Endothelial cell (in vitro differentiated cells): Measurements from ENCODE around the gene RANBP10. TPM values are rescaled to one million over a fixed set of nuclear protein-coding genes. Genes with fewer than 3 reads are reported as not detected.

Experiments
- DNase-seq: peaks from one replicate; pipeline ENCODE4 v3.0.0; 2021; ENCODE audit warnings: low spot score
- H3K27ac Mint-ChIP-seq: one replicate; pipeline ENCODE4 v1.8.0; 2021; ENCODE audit warnings: mixed read lengths, inconsistent platforms; ENCODE audit not compliant: unreplicated experiment
- H3K27me3 Mint-ChIP-seq: one replicate; pipeline ENCODE4 v1.8.0; 2021; ENCODE audit warnings: mild to moderate bottlenecking, moderate library complexity, mixed read lengths, inconsistent platforms; ENCODE audit not compliant: unreplicated experiment
- H3K36me3 Mint-ChIP-seq: one replicate; pipeline ENCODE4 v1.8.0; 2021; ENCODE audit warnings: mild to moderate bottlenecking, low read depth, mixed read lengths, inconsistent platforms; ENCODE audit not compliant: unreplicated experiment
- H3K4me1 Mint-ChIP-seq: one replicate; pipeline ENCODE4 v1.8.0; 2021; ENCODE audit warnings: mild to moderate bottlenecking, mixed read lengths, inconsistent platforms; ENCODE audit not compliant: unreplicated experiment
- H3K4me3 Mint-ChIP-seq: one replicate; pipeline ENCODE4 v1.8.0; 2021; ENCODE audit warnings: mild to moderate bottlenecking, mixed read lengths, inconsistent platforms; ENCODE audit not compliant: unreplicated experiment
- H3K9me3 Mint-ChIP-seq: one replicate; pipeline ENCODE4 v1.8.0; 2021; ENCODE audit warnings: mixed read lengths, inconsistent platforms; ENCODE audit not compliant: unreplicated experiment
- total RNA-seq: library from RNA; stranded (reverse); fragmentation: NEBNext Ultra II Directional; extraction: Animal tissue kit (Norgen Biotek cat#: 25700); gene quantifications from one replicate; pipeline ENCODE4 v1.2.1, GENCODE V29; 2021; ENCODE audit not compliant: unreplicated experiment
- TF ChIP-seq, protein P1 (sequence below): fragments of 200-600 bp; sonication (generic); IDR thresholded peaks from one replicate; pipeline ENCODE4 v1.5.0; 2021; ENCODE audit warnings: antibody characterized with exemption; ENCODE audit not compliant: unreplicated experiment

RANBP10 gene
- total RNA-seq, 1 donor from 2014 or later = 19.5 TPM

DNA sequence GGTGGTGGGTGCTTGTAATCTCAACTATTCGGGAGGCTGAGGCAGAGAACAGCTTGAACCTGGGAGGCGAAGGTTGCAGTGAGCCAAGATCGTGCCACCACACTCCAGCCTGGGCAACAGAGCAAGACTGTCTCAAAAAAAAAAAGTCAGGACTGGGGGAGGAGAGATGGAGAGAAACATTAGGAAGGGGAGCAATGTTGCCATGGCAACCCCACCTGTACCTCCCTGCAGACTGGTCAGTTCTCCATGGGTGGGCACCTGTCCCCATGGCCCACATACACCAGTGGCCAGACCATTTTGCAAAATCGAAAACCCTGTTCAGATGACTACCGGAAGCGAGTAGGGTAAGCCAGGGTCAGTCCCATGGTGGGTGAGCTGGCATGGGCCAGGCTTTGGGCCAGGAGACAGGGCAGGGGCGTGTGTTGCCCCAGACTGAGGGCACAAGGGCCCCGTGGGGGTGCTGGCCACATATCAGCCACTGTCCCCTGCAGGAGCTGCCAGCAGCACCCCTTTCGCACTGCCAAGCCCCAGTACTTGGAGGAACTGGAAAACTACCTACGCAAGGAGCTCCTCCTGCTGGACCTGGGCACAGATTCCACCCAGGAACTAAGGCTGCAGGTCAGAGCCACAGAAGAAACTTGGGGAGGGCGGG lies 14.4 kb upstream of the RANBP10 start:
- H3K4me3 Mint-ChIP-seq = no peak overlapping the region
- TF ChIP-seq, protein P1, sequence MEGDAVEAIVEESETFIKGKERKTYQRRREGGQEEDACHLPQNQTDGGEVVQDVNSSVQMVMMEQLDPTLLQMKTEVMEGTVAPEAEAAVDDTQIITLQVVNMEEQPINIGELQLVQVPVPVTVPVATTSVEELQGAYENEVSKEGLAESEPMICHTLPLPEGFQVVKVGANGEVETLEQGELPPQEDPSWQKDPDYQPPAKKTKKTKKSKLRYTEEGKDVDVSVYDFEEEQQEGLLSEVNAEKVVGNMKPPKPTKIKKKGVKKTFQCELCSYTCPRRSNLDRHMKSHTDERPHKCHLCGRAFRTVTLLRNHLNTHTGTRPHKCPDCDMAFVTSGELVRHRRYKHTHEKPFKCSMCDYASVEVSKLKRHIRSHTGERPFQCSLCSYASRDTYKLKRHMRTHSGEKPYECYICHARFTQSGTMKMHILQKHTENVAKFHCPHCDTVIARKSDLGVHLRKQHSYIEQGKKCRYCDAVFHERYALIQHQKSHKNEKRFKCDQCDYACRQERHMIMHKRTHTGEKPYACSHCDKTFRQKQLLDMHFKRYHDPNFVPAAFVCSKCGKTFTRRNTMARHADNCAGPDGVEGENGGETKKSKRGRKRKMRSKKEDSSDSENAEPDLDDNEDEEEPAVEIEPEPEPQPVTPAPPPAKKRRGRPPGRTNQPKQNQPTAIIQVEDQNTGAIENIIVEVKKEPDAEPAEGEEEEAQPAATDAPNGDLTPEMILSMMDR = no peak
- peaks cover 4% of the 10 kb centered on the region for H3K36me3 Mint-ChIP-seq
- no peak overlapping the region for H3K27ac Mint-ChIP-seq
- H3K4me1 Mint-ChIP-seq = no peaks in the 10 kb centered on the region
- no peaks in the 10 kb centered on the region for H3K9me3 Mint-ChIP-seq
- no peak for DNase-seq
- peaks cover 10% of the 10 kb centered on the region for H3K27me3 Mint-ChIP-seq

DNA sequence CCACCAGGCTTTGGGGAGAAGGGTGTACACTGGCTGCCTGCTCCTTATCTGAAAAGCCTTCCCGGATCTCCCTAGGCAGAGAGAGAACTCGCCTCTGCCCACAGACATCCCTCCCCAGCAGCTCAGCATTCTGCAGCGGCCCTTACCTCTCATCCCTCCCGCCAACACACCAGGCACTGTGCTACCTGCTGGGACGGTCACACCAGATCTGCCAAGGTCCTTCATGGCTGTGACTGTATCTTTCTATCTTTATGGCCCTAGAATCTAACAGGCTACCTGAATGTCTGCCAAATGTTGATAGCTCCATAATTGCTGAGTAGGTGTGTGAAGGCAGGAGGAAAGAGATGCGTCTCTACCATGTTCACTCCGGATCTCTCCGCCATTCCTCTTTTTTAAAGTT lies 8.2 kb upstream of the RANBP10 start:
- no peak overlapping the region for H3K27ac Mint-ChIP-seq
- H3K36me3 Mint-ChIP-seq = no peaks in the 10 kb centered on the region
- no peak for DNase-seq
- no peaks in the 10 kb centered on the region for H3K9me3 Mint-ChIP-seq
- H3K27me3 Mint-ChIP-seq = no peaks in the 10 kb centered on the region
- H3K4me3 Mint-ChIP-seq = no peak overlapping the region
- peaks cover 4% of the 10 kb centered on the region for H3K4me1 Mint-ChIP-seq
- TF ChIP-seq, protein P1 = no peak

DNA sequence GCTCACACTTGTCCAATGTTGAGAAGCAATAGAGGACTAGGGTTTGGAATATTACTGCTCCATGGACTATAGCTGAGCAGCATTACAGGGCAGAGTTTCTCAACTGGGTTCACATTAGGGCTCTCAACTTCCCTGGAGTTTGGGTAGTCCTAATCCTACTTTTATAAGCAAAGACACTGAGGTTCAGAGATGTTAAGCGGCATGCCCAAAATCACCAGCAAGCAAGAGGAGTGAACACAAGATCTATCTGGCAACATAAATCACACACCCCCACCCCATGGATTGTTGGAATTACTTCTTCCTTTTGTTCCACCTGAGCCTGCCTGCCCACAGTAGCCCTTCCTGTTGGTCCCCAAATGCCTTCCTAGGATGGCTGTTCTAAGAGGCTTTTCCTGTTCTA lies 5.5 kb upstream of the RANBP10 start:
- no peak for DNase-seq
- Mint-ChIP-seq H3K36me3 (no peaks in the 10 kb centered on the region), H3K9me3 (no peaks in the 10 kb centered on the region), H3K4me1 (peaks cover 4% of the 10 kb centered on the region), H3K4me3 (no peak overlapping the region), H3K27me3 (peaks cover 5% of the 10 kb centered on the region), H3K27ac (no peak overlapping the region)
- TF ChIP-seq, protein P1 = no peak

DNA sequence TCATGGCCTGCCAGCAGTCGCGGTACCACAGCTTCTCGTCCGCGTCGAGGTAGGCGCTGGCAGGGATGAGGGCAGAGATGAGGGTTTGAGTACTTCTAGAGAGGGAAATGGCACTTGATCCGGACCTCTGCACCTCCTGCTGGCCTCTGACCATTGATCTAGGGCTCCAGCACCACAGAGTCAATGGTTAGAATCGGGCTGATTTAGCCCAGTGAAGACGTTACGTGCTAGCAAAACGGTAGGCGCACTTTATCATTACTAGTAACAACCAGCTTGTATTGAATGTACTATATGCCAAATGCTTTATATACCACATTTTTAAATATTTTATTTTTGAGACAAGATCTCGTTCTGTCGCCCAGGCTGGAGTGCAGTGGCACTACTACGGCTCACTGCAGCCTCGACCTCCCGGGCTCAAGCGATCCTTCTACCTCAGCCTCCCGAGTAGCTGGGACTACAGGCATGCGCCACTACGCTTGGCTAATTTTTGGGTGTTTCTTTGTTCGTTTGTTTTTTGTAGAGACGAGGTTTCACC lies 855 bp upstream of the RANBP10 start:
- Mint-ChIP-seq H3K4me1 (peaks cover 15% of the 10 kb centered on the region), H3K27me3 (peaks cover 6% of the 10 kb centered on the region), H3K27ac (peak overlapping the region; percentile 81), H3K9me3 (no peaks in the 10 kb centered on the region), H3K36me3 (peaks cover 12% of the 10 kb centered on the region), H3K4me3 (peak overlapping the region; percentile 97)
- TF ChIP-seq, protein P1 = no peak
- DNase-seq = no peak

DNA sequence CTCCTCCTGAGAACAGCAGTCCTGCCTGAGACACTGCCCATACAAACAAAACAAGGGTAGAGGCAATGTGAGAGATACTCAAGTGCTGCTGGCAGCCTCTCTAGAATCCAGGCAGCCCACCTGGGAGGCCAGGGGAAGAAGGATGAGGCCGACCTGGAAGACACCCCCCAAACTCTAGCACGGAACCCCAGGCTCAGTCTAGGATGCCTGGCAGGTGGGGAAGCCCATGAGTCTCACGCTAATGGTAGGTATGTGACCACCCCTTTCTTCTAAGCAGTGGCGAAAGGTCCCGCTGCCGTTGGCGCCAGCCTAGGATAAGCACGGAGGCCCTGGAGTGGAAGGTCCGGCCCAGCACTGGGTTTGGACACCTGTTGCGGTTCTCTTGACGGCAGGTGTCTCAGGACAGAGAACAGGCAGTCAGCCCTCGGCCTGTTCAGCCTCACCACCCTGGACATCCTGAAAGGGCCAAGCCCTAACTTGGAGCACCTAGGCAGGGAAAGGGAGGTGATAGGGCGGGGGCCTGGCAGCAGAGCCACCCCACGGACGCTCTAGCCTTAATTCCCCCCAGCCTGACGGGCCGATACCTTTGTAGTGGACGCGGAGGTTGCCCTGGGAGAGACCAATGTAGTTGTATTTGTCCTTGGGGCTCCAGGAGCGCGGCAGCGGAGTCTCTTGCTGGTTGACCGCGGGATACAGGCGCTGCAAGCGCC lies 487 bp downstream of the RANBP10 start:
- Mint-ChIP-seq H3K27ac (peak overlapping the region; percentile 86), H3K27me3 (peaks cover 6% of the 10 kb centered on the region), H3K9me3 (no peaks in the 10 kb centered on the region), H3K36me3 (peaks cover 15% of the 10 kb centered on the region), H3K4me3 (peak overlapping the region; percentile 97), H3K4me1 (peaks cover 11% of the 10 kb centered on the region)
- peak; percentile 13 for DNase-seq
- TF ChIP-seq, protein P1 = no peak
